Panc1 (cell line): ENCODE results near the gene AKAP6. TPM values are rescaled to one million over a fixed set of nuclear protein-coding genes. Genes with fewer than 3 reads are reported as not detected.

Experiments used
- ATAC-seq: fragments of 200-7000 bp; cut with Tn5 transposase; 2 replicates; pipeline ENCODE4 v1.9.1; 2020; ENCODE audit warnings: mild to moderate bottlenecking, moderate library complexity
- BruUV-seq: library from RNA; stranded (reverse); fragments of 400-500 nt; replicated peaks from 2 replicates; lab custom pipeline; 2021; lab: Mats Ljungman, UMichigan
- CTCF ChIA-PET: fragments of 300-600 bp; sonication (Branson Sonifier 250); formaldehyde crosslinking; loops from one replicate; lab custom pipeline; 2022; ENCODE audit warnings: antibody characterized with exemption; lab: Charles Lee
- POLR2A ChIA-PET: fragments of 300-600 bp; sonication (Branson Sonifier 250); formaldehyde crosslinking; loops from one replicate; lab custom pipeline; 2022; ENCODE audit warnings: antibody characterized with exemption; lab: Charles Lee
- DNase-seq: peaks from one replicate; pipeline ENCODE4 v3.0.0-alpha.2; 2010; ENCODE audit warnings: low read depth, low spot score
- H3K27ac ChIP-seq: 2 replicates; pipeline ENCODE4 v1.5.1; 2011; ENCODE audit warnings: mild to moderate bottlenecking, low read length, inconsistent platforms
- H3K27me3 ChIP-seq: fragments of 200-500 bp; sonication (Bioruptor generic); 2 replicates; pipeline ENCODE4 v1.6.0; 2014; ENCODE audit warnings: low read length, inconsistent platforms; ENCODE audit not compliant: control insufficient read depth, insufficient read depth
- H3K36me3 ChIP-seq: fragments of 200-500 bp; sonication (Bioruptor generic); 2 replicates; pipeline ENCODE4 v1.5.1; 2014; ENCODE audit warnings: inconsistent platforms, mild to moderate bottlenecking, low read length, moderate library complexity; ENCODE audit not compliant: control insufficient read depth, insufficient read depth
- H3K4me1 ChIP-seq: 2 replicates; pipeline ENCODE4 v1.5.1; 2011; ENCODE audit warnings: inconsistent platforms, mild to moderate bottlenecking, low read length, moderate library complexity; ENCODE audit not compliant: control insufficient read depth, insufficient read depth
- H3K4me3 ChIP-seq, 2 experiments: 2 replicates each; pipeline ENCODE4 v1.5.1; 2011 to 2012; ENCODE audit warnings: low read depth in 2 of 2, low read length in 2 of 2, mild to moderate bottlenecking in 2 of 2, inconsistent platforms in 1 of 2, moderate library complexity in 1 of 2
- H3K9me3 ChIP-seq: fragments of 200-500 bp; sonication (Bioruptor generic); 2 replicates; pipeline ENCODE4 v1.5.1; 2014; ENCODE audit warnings: low read depth, mild to moderate bottlenecking, inconsistent platforms, low read length, moderate library complexity; ENCODE audit not compliant: control insufficient read depth, insufficient read depth
- POLR2AphosphoS5 ChIP-seq: IDR thresholded peaks from 2 replicates; pipeline ENCODE4 v1.6.1; 2012; ENCODE audit warnings: mild to moderate bottlenecking, low read depth, low read length, moderate library complexity
- SIN3A ChIP-seq: IDR thresholded peaks from 2 replicates; pipeline ENCODE4 v1.6.1; 2012; ENCODE audit warnings: low read depth, mild to moderate bottlenecking, low read length, moderate library complexity, borderline replicate concordance; ENCODE audit not compliant: insufficient read depth
- TCF7L2 ChIP-seq: IDR thresholded peaks from 2 replicates; pipeline ENCODE4 v1.6.1; 2011; ENCODE audit warnings: mild to moderate bottlenecking, low read depth, low read length, inconsistent platforms
- in situ Hi-C: cut with HindIII; loops from 2 replicates; pipeline ENCODE4 v1.10.0; 2016; ENCODE audit warnings: low sequenced_read_pairs, low pct_unique_long_range_greater_than_20kb
- intact Hi-C: fragments of 100-400 bp; cut with micrococcal nuclease; formaldehyde crosslinking; loops from one replicate; pipeline ENCODE4 v1.10.0; 2022; ENCODE audit not compliant: unreplicated experiment
- total RNA-seq: library from RNA; stranded (reverse); gene quantifications from one replicate; pipeline ENCODE4 v1.2.1, GENCODE V29; 2021; ENCODE audit not compliant: unreplicated experiment
- TF ChIP-seq, protein P1 (sequence below): fragments of 450-650 bp; IDR thresholded peaks from 2 replicates; pipeline ENCODE4 v1.5.1; 2017; ENCODE audit warnings: mild to moderate bottlenecking
- TF ChIP-seq, protein P2 (sequence below), 2 experiments: IDR thresholded peaks; 2 replicates each; pipeline ENCODE4 v1.6.1; 2011 to 2012; ENCODE audit warnings: low read depth in 2 of 2, control low read depth in 1 of 2, low read length in 1 of 2, mild to moderate bottlenecking in 1 of 2, moderate library complexity in 1 of 2; ENCODE audit not compliant: insufficient read depth in 1 of 2

AKAP6 gene
- total RNA-seq, 1 experiment from 2014 or later = 0.82 TPM

DNA sequence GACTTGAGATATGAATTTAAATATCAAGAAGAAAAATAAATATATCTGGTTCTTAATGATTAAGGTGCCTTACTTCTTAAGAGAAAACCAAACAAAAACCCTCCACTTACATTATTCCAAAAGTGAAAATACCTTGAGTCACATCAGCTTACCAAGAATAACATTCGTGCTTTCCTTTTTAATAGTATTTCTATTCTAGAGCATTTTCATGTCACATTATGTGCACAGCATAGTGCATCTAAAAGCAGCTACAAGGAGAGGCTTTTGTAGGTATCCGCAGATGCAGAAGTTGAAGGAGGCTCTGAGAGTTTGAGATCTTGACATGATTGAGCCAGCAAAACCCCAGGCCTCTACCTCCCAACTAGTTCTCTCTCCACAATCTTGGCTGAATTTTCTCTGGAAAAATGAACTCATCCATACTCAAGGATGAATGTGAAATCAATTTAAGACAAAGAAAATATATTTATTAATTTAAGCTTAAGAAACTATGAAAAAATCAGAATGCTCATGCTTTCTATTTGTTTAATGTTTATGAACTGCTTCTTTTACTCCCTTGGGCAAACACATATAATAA is 275.0 kb downstream of the AKAP6 start:
- no peak for ATAC-seq
- Histone ChIP-seq H3K4me3 (no peak overlapping the region), H3K27ac (no peak overlapping the region), H3K9me3 (no peaks in the 10 kb centered on the region), H3K27me3 (no peaks in the 10 kb centered on the region), H3K4me1 (no peaks in the 10 kb centered on the region), H3K36me3 (no peaks in the 10 kb centered on the region)
- ChIA-PET POLR2A (no interaction called here), CTCF (no interaction called here)
- DNase-seq = no peak
- TF ChIP-seq TCF7L2 (no peak), SIN3A (no peak), POLR2AphosphoS5 (no peak)
- TF ChIP-seq, protein P1, sequence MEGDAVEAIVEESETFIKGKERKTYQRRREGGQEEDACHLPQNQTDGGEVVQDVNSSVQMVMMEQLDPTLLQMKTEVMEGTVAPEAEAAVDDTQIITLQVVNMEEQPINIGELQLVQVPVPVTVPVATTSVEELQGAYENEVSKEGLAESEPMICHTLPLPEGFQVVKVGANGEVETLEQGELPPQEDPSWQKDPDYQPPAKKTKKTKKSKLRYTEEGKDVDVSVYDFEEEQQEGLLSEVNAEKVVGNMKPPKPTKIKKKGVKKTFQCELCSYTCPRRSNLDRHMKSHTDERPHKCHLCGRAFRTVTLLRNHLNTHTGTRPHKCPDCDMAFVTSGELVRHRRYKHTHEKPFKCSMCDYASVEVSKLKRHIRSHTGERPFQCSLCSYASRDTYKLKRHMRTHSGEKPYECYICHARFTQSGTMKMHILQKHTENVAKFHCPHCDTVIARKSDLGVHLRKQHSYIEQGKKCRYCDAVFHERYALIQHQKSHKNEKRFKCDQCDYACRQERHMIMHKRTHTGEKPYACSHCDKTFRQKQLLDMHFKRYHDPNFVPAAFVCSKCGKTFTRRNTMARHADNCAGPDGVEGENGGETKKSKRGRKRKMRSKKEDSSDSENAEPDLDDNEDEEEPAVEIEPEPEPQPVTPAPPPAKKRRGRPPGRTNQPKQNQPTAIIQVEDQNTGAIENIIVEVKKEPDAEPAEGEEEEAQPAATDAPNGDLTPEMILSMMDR = no peak
- TF ChIP-seq, protein P2, sequence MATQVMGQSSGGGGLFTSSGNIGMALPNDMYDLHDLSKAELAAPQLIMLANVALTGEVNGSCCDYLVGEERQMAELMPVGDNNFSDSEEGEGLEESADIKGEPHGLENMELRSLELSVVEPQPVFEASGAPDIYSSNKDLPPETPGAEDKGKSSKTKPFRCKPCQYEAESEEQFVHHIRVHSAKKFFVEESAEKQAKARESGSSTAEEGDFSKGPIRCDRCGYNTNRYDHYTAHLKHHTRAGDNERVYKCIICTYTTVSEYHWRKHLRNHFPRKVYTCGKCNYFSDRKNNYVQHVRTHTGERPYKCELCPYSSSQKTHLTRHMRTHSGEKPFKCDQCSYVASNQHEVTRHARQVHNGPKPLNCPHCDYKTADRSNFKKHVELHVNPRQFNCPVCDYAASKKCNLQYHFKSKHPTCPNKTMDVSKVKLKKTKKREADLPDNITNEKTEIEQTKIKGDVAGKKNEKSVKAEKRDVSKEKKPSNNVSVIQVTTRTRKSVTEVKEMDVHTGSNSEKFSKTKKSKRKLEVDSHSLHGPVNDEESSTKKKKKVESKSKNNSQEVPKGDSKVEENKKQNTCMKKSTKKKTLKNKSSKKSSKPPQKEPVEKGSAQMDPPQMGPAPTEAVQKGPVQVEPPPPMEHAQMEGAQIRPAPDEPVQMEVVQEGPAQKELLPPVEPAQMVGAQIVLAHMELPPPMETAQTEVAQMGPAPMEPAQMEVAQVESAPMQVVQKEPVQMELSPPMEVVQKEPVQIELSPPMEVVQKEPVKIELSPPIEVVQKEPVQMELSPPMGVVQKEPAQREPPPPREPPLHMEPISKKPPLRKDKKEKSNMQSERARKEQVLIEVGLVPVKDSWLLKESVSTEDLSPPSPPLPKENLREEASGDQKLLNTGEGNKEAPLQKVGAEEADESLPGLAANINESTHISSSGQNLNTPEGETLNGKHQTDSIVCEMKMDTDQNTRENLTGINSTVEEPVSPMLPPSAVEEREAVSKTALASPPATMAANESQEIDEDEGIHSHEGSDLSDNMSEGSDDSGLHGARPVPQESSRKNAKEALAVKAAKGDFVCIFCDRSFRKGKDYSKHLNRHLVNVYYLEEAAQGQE (IDR thresholded peaks at IDR 0.05; ENCODE audit: insufficient read depth in 1 of 2, low read depth in 2 of 2, low read length in 1 of 2) = no peak
- intact Hi-C loops (no loop called here), in situ Hi-C loops (no loop called here)
- BruUV-seq = no TSS peak

DNA sequence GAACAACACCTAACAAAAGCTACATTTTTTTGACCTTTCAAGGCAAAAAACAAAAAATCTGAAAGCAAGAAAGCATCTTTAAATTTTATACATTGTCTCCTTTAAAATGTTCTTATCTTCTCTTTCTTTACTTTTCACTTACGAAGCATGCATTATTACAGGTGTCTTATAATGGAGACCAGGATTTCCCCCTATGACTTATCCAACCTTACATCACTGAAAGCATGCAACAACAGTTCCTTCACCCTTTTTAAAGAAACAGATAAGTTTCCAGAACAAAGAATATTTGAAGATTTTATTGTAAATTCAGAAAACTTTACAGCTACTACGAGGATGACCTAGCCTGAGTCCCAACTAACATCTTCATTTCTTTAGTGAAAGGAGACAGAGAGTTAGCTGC is 277.2 kb downstream of the AKAP6 start:
- intact Hi-C loops (no loop called here), in situ Hi-C loops (no loop called here)
- ChIA-PET CTCF (no interaction called here), POLR2A (no interaction called here)
- ATAC-seq (no peak), DNase-seq (no peak)
- BruUV-seq = no TSS peak
- no peaks in the 10 kb centered on the region for H3K27me3 ChIP-seq
- H3K4me3 ChIP-seq = no peak overlapping the region
- H3K27ac ChIP-seq = no peak overlapping the region
- H3K9me3 ChIP-seq = no peaks in the 10 kb centered on the region
- H3K4me1 ChIP-seq = no peaks in the 10 kb centered on the region
- TF ChIP-seq, protein P2 (IDR thresholded peaks at IDR 0.05; ENCODE audit: insufficient read depth in 1 of 2, low read depth in 2 of 2, low read length in 1 of 2) = no peak
- TF ChIP-seq TCF7L2 (no peak), POLR2AphosphoS5 (no peak), SIN3A (no peak)
- TF ChIP-seq, protein P1 = no peak
- H3K36me3 ChIP-seq = no peaks in the 10 kb centered on the region
